ENCODE measurements around the gene CELF5. TPM values are rescaled to one million over a fixed set of nuclear protein-coding genes. Genes with fewer than 3 reads are reported as not detected.
"Not testable (repeated sequence)": the region's sequence is repeated elsewhere in the genome, so short reads cannot be mapped to it uniquely, and the experiment has no call there.

Gene CELF5
- total RNA-seq, 2 experiments from 2014 or later: 0.13 TPM; not detected in 1

- Histone ChIP-seq H3K9me3 (ENCODE audit: low read length) (no peaks in the 10 kb centered on the region), H2AFZ (ENCODE audit: low read length) (no peak overlapping the region), H3K4me3 (ENCODE audit: low read depth, low read length, poor library complexity, severe bottlenecking) (no peak overlapping the region), H3K27ac (ENCODE audit: low read depth, low read length, poor library complexity, severe bottlenecking) (no peak overlapping the region), H3K4me2 (ENCODE audit: low read length) (no peak overlapping the region), H3K79me2 (ENCODE audit: insufficient read depth, low read depth, low read length) (no peaks in the 10 kb centered on the region), H4K20me1 (ENCODE audit: insufficient read depth, low read length) (no peaks in the 10 kb centered on the region), H3K4me1 (ENCODE audit: insufficient read depth, low read length, poor library complexity, severe bottlenecking) (no peaks in the 10 kb centered on the region), H3K36me3 (ENCODE audit: insufficient read depth, low read length) (no peaks in the 10 kb centered on the region), H3K9me2 (ENCODE audit: insufficient read depth, low read length) (no peaks in the 10 kb centered on the region)
- ChIA-PET POLR2A (no interaction called here), CTCF (ENCODE audit: unreplicated experiment) (no interaction called here)
- TF ChIP-seq EZH2phosphoT487 (IDR thresholded peaks at IDR 0.05; ENCODE audit: borderline replicate concordance, low read depth, low read length) (no peak), CTCF (conservative IDR thresholded peaks at IDR 0.05; ENCODE audit: low read length) (peak; percentile 66)
- intact Hi-C loops (cut with micrococcal nuclease; ENCODE audit: unreplicated experiment): no loop called here
- BruUV-seq (replicated peaks): no TSS peak
- no peak for DNase-seq (ENCODE audit: low spot score)
These were observed 10.3 kb downstream of the CELF5 start for GRCh38 chr19:3234800-3235199.

GRCh38 chr19:3235604-3236003 is 11.1 kb downstream of the CELF5 start:
- H3K4me2 ChIP-seq (ENCODE audit: low read length); H3K4me3 ChIP-seq (ENCODE audit: low read depth, low read length, poor library complexity, severe bottlenecking); H3K79me2 ChIP-seq (ENCODE audit: insufficient read depth, low read depth, low read length); H3K9me2 ChIP-seq (ENCODE audit: insufficient read depth, low read length); H3K9me3 ChIP-seq (ENCODE audit: low read length); H3K27ac ChIP-seq (ENCODE audit: low read depth, low read length, poor library complexity, severe bottlenecking); CTCF ChIA-PET (ENCODE audit: unreplicated experiment); POLR2A ChIA-PET; intact Hi-C loops (cut with micrococcal nuclease; ENCODE audit: unreplicated experiment); H3K4me1 ChIP-seq (ENCODE audit: insufficient read depth, low read length, poor library complexity, severe bottlenecking); BruUV-seq (replicated peaks); H4K20me1 ChIP-seq (ENCODE audit: insufficient read depth, low read length); DNase-seq (ENCODE audit: low spot score); H3K36me3 ChIP-seq (ENCODE audit: insufficient read depth, low read length); H2AFZ ChIP-seq (ENCODE audit: low read length): not testable (repeated sequence)

GRCh38 chr19:3236272-3236671 is 11.8 kb downstream of the CELF5 start:
- Histone ChIP-seq H3K9me2 (ENCODE audit: insufficient read depth, low read length) (no peaks in the 10 kb centered on the region), H3K4me1 (ENCODE audit: insufficient read depth, low read length, poor library complexity, severe bottlenecking) (no peaks in the 10 kb centered on the region), H3K79me2 (ENCODE audit: insufficient read depth, low read depth, low read length) (no peaks in the 10 kb centered on the region), H3K4me3 (ENCODE audit: low read depth, low read length, poor library complexity, severe bottlenecking) (no peak overlapping the region), H2AFZ (ENCODE audit: low read length) (no peak overlapping the region), H3K4me2 (ENCODE audit: low read length) (no peak overlapping the region), H3K27ac (ENCODE audit: low read depth, low read length, poor library complexity, severe bottlenecking) (no peak overlapping the region), H4K20me1 (ENCODE audit: insufficient read depth, low read length) (no peaks in the 10 kb centered on the region), H3K36me3 (ENCODE audit: insufficient read depth, low read length) (no peaks in the 10 kb centered on the region), H3K9me3 (ENCODE audit: low read length) (no peaks in the 10 kb centered on the region)
- CTCF ChIA-PET (ENCODE audit: unreplicated experiment): no interaction called here
- TF ChIP-seq EZH2phosphoT487 (IDR thresholded peaks at IDR 0.05; ENCODE audit: borderline replicate concordance, low read depth, low read length) (no peak), CTCF (conservative IDR thresholded peaks at IDR 0.05; ENCODE audit: low read length) (no peak)
- DNase-seq (ENCODE audit: low spot score): no peak
- BruUV-seq (replicated peaks): no TSS peak
- POLR2A ChIA-PET: no interaction called here
- intact Hi-C loops (cut with micrococcal nuclease; ENCODE audit: unreplicated experiment): no loop called here

Data from OCI-LY7 (cell line).